ENCODE data around the gene KCNT2.

KCNT2 gene

DNA sequence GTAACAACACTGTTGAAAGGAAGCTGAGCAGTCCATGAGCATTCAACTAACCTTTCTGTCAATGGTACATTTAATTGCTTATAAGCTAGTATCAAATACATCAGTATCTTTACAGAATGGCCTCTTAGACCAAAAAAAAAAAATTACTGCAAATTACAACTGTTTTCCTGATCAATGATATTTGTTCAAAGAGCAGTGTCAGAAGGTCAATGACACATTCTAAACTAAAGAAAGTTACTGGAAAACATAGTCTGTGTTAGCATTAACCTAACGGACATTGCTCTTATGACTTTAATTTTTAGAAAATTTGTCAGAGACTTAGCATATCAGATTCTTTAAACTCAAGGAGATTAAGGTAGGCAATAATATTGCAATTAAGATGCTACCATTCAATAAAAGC lies 162.5 kb downstream of the KCNT2 start:
- no peak for TF ChIP-seq L3MBTL2 (conservative IDR thresholded peaks at IDR 0.05)
- TF ChIP-seq FOXA1 (IDR thresholded peaks at IDR 0.05): no peak
- no peak for TF ChIP-seq SP1 (IDR thresholded peaks at IDR 0.05)
- TF ChIP-seq TARDBP (IDR thresholded peaks at IDR 0.05): no peak
- no peak for TF ChIP-seq CTBP1 (IDR thresholded peaks at IDR 0.05; ENCODE audit: borderline replicate concordance)
- no peak for TF ChIP-seq PKNOX1 (IDR thresholded peaks at IDR 0.05)
- no peak for TF ChIP-seq ARNT (IDR thresholded peaks at IDR 0.05)
- TF ChIP-seq SUZ12 (IDR thresholded peaks at IDR 0.05): no peak
- no peak for TF ChIP-seq BHLHE40 (IDR thresholded peaks at IDR 0.05; ENCODE audit: borderline replicate concordance)
- no peak for TF ChIP-seq FOXK2 (IDR thresholded peaks at IDR 0.05)
- TF ChIP-seq HDGF (IDR thresholded peaks at IDR 0.05; ENCODE audit: borderline replicate concordance): no peak
- no peak for TF ChIP-seq FOXM1 (IDR thresholded peaks at IDR 0.05; ENCODE audit: borderline replicate concordance)
- no peak for TF ChIP-seq ELF4 (IDR thresholded peaks at IDR 0.05)
- TF ChIP-seq LEF1 (IDR thresholded peaks at IDR 0.05; ENCODE audit: borderline replicate concordance): no peak
- no peak for TF ChIP-seq ZNF384 (IDR thresholded peaks at IDR 0.05)
- no peak for TF ChIP-seq NFRKB (IDR thresholded peaks at IDR 0.05)
- DNase-seq (ENCODE audit: extremely low spot score): no peak
- POLR2A ChIA-PET: no interaction called here
- CTCF ChIA-PET: no interaction called here

GRCh38 chr1:196444634-196445033 lies 163.6 kb downstream of the KCNT2 start:
- no peak for TF ChIP-seq ARNT (IDR thresholded peaks at IDR 0.05)
- TF ChIP-seq PKNOX1 (IDR thresholded peaks at IDR 0.05): no peak
- no peak for TF ChIP-seq ELF4 (IDR thresholded peaks at IDR 0.05)
- no peak for TF ChIP-seq FOXM1 (IDR thresholded peaks at IDR 0.05; ENCODE audit: borderline replicate concordance)
- no peak for TF ChIP-seq FOXK2 (IDR thresholded peaks at IDR 0.05)
- no peak for TF ChIP-seq CTBP1 (IDR thresholded peaks at IDR 0.05; ENCODE audit: borderline replicate concordance)
- no peak for TF ChIP-seq FOXA1 (IDR thresholded peaks at IDR 0.05)
- no peak for TF ChIP-seq HDGF (IDR thresholded peaks at IDR 0.05; ENCODE audit: borderline replicate concordance)
- TF ChIP-seq LEF1 (IDR thresholded peaks at IDR 0.05; ENCODE audit: borderline replicate concordance): no peak
- no peak for TF ChIP-seq SUZ12 (IDR thresholded peaks at IDR 0.05)
- TF ChIP-seq SP1 (IDR thresholded peaks at IDR 0.05): no peak
- no peak for TF ChIP-seq ZNF384 (IDR thresholded peaks at IDR 0.05)
- no peak for TF ChIP-seq TARDBP (IDR thresholded peaks at IDR 0.05)
- no peak for TF ChIP-seq NFRKB (IDR thresholded peaks at IDR 0.05)
- POLR2A ChIA-PET: interaction anchor here (0.6 kb wide), 1 partner anchor 78 kb away, joined by 3 read pairs; no protein-coding TSS in a partner anchor
- CTCF ChIA-PET: no interaction called here
- DNase-seq (ENCODE audit: extremely low spot score): no peak

- POLR2A ChIA-PET: no interaction called here
- CTCF ChIA-PET: no interaction called here
- TF ChIP-seq NFRKB (IDR thresholded peaks at IDR 0.05): no peak
- no peak for TF ChIP-seq LEF1 (IDR thresholded peaks at IDR 0.05; ENCODE audit: borderline replicate concordance)
- no peak for TF ChIP-seq ZNF384 (IDR thresholded peaks at IDR 0.05)
- no peak for DNase-seq (ENCODE audit: extremely low spot score)
These were observed 165.9 kb downstream of the KCNT2 start for GRCh38 chr1:196442366-196442765.

DNA sequence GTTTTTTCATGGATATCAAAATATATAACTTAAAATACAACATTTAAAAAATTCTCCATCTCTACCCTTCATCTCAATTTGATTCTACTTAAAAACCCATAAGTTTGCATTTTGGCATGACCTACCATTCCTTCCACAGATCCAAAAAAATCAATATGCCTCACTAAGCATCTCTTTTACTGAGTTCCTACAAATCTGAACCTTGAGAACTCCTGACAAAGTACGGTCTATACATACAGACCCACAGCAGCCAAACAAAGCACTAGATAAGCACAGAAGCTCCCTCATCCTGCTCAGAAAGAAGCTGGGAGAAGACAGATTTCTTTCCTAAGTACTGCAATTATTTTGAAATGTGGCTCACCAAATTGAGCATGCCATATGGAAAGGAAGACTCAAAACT lies 167.5 kb downstream of the KCNT2 start:
- TF ChIP-seq ZNF384 (IDR thresholded peaks at IDR 0.05) (no peak), L3MBTL2 (conservative IDR thresholded peaks at IDR 0.05) (no peak), NFRKB (IDR thresholded peaks at IDR 0.05) (no peak), SP1 (IDR thresholded peaks at IDR 0.05) (no peak), HDGF (IDR thresholded peaks at IDR 0.05; ENCODE audit: borderline replicate concordance) (no peak), SUZ12 (IDR thresholded peaks at IDR 0.05) (no peak), BHLHE40 (IDR thresholded peaks at IDR 0.05; ENCODE audit: borderline replicate concordance) (no peak), ELF4 (IDR thresholded peaks at IDR 0.05) (no peak), CTBP1 (IDR thresholded peaks at IDR 0.05; ENCODE audit: borderline replicate concordance) (no peak), ARNT (IDR thresholded peaks at IDR 0.05) (no peak), PKNOX1 (IDR thresholded peaks at IDR 0.05) (no peak), FOXA1 (IDR thresholded peaks at IDR 0.05) (no peak), TARDBP (IDR thresholded peaks at IDR 0.05) (no peak), LEF1 (IDR thresholded peaks at IDR 0.05; ENCODE audit: borderline replicate concordance) (no peak), FOXK2 (IDR thresholded peaks at IDR 0.05) (no peak), FOXM1 (IDR thresholded peaks at IDR 0.05; ENCODE audit: borderline replicate concordance) (no peak)
- ChIA-PET POLR2A (no interaction called here), CTCF (no interaction called here)
- DNase-seq (ENCODE audit: extremely low spot score): no peak

DNA sequence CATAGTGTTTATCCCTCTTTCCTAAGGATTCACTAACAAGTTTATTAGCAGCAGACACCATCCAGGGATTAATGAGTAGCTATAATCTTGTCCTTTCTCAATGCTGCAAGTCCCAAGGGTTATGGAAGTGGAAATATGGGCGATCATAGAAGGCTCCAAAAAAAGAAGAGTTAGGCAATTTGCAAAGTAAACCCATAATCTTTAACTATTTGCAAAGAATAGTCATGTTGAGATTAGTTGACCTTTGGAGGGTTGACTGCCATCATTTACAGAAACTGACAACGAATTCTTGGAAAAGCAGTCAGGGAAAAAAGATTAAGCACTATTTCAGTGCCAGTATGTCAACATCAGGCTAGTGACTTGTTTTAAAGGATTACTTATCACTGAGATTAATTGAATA lies 169.9 kb downstream of the KCNT2 start:
- ChIA-PET POLR2A (no interaction called here), CTCF (no interaction called here)
- DNase-seq (ENCODE audit: extremely low spot score): no peak
- TF ChIP-seq FOXK2 (IDR thresholded peaks at IDR 0.05) (no peak), HDGF (IDR thresholded peaks at IDR 0.05; ENCODE audit: borderline replicate concordance) (no peak), TARDBP (IDR thresholded peaks at IDR 0.05) (no peak), CTBP1 (IDR thresholded peaks at IDR 0.05; ENCODE audit: borderline replicate concordance) (no peak), ZNF384 (IDR thresholded peaks at IDR 0.05) (no peak), L3MBTL2 (conservative IDR thresholded peaks at IDR 0.05) (no peak), NFRKB (IDR thresholded peaks at IDR 0.05) (no peak), FOXM1 (IDR thresholded peaks at IDR 0.05; ENCODE audit: borderline replicate concordance) (no peak), FOXA1 (IDR thresholded peaks at IDR 0.05) (no peak), SUZ12 (IDR thresholded peaks at IDR 0.05) (no peak), PKNOX1 (IDR thresholded peaks at IDR 0.05) (no peak), BHLHE40 (IDR thresholded peaks at IDR 0.05; ENCODE audit: borderline replicate concordance) (no peak), LEF1 (IDR thresholded peaks at IDR 0.05; ENCODE audit: borderline replicate concordance) (no peak), ARNT (IDR thresholded peaks at IDR 0.05) (no peak)

GRCh38 chr1:196437671-196438070 lies 170.6 kb downstream of the KCNT2 start:
- ChIA-PET CTCF (no interaction called here), POLR2A (no interaction called here)
- no peak for TF ChIP-seq FOXA1 (IDR thresholded peaks at IDR 0.05)
- TF ChIP-seq LEF1 (IDR thresholded peaks at IDR 0.05; ENCODE audit: borderline replicate concordance): no peak
- no peak for TF ChIP-seq ARNT (IDR thresholded peaks at IDR 0.05)
- TF ChIP-seq TARDBP (IDR thresholded peaks at IDR 0.05): no peak
- no peak for TF ChIP-seq CTBP1 (IDR thresholded peaks at IDR 0.05; ENCODE audit: borderline replicate concordance)
- TF ChIP-seq PKNOX1 (IDR thresholded peaks at IDR 0.05): no peak
- DNase-seq (ENCODE audit: extremely low spot score): no peak

All from HEK293T (cell line).